CD4-positive, alpha-beta memory T cell (primary cell): ENCODE measurements around the gene C16orf89. TPM values are rescaled to one million over a fixed set of nuclear protein-coding genes. Genes with fewer than 3 reads are reported as not detected.
"Not testable (repeated sequence)": the region's sequence is repeated elsewhere in the genome, so short reads cannot be mapped to it uniquely, and the experiment has no call there.

Experiments used
- CTCF ChIA-PET: fragments of 350-600 bp; sonication (Branson Sonifier 250); formaldehyde crosslinking; loops from one replicate; lab custom pipeline; 2021; ENCODE audit warnings: inconsistent platforms; ENCODE audit not compliant: partially characterized antibody; lab: Charles Lee
- POLR2A ChIA-PET: fragments of 350-600 bp; sonication (Branson Sonifier 250); formaldehyde crosslinking; loops from one replicate; lab custom pipeline; 2021; ENCODE audit not compliant: partially characterized antibody; lab: Charles Lee
- DNase-seq, 5 donors: peaks; one replicate each; pipeline versions ENCODE4 v3.0.0 to v3.0.0-alpha.2; 2020 to 2022; ENCODE audit warnings: mixed read lengths in 1 of 5
- H3K27ac ChIP-seq: one replicate; pipeline ENCODE4 v1.7.0; 2013; ENCODE audit warnings: low read depth, low read length
- H3K27me3 ChIP-seq: 2 replicates; pipeline ENCODE4 v1.7.0; 2013; ENCODE audit warnings: mild to moderate bottlenecking, low read length, moderate library complexity; ENCODE audit not compliant: insufficient read depth
- H3K36me3 ChIP-seq: 2 replicates; pipeline ENCODE4 v1.7.0; 2013; ENCODE audit warnings: mild to moderate bottlenecking, low read length, moderate library complexity; ENCODE audit not compliant: insufficient read depth
- H3K4me1 ChIP-seq: 2 replicates; pipeline ENCODE4 v1.7.0; 2013; ENCODE audit warnings: mild to moderate bottlenecking, low read length, moderate library complexity; ENCODE audit not compliant: insufficient read depth
- H3K4me3 ChIP-seq, 2 donors: one replicate each; pipeline ENCODE4 v1.7.0; 2013; ENCODE audit warnings: low read length in 2 of 2, mild to moderate bottlenecking in 1 of 2
- H3K9me3 ChIP-seq, 2 donors: one replicate each; pipeline ENCODE4 v1.7.0; 2013; ENCODE audit warnings: low read length in 2 of 2, control low read depth in 1 of 2; ENCODE audit not compliant: control insufficient read depth in 1 of 2
- H3K27ac Mint-ChIP-seq, 7 donors: one replicate each; pipeline ENCODE4 v1.8.0; 2020 to 2021; ENCODE audit warnings: mixed read lengths in 7 of 7, mild to moderate bottlenecking in 6 of 7, inconsistent platforms in 3 of 7, moderate library complexity in 3 of 7
- H3K27me3 Mint-ChIP-seq, 2 donors: one replicate each; pipeline ENCODE4 v1.8.0; 2020 to 2021; ENCODE audit warnings: mixed read lengths in 2 of 2
- H3K36me3 Mint-ChIP-seq, 2 donors: one replicate each; pipeline ENCODE4 v1.8.0; 2020 to 2021; ENCODE audit warnings: mixed read lengths in 2 of 2, inconsistent platforms in 1 of 2, mild to moderate bottlenecking in 1 of 2
- H3K4me1 Mint-ChIP-seq, 4 donors: one replicate each; pipeline ENCODE4 v1.8.0; 2020 to 2021; ENCODE audit warnings: mixed read lengths in 4 of 4, mild to moderate bottlenecking in 1 of 4
- H3K4me3 Mint-ChIP-seq, 8 donors: one replicate each; pipeline ENCODE4 v1.8.0; 2020 to 2021; ENCODE audit warnings: mixed read lengths in 8 of 8, mild to moderate bottlenecking in 7 of 8, moderate library complexity in 6 of 8, inconsistent platforms in 3 of 8
- H3K9me3 Mint-ChIP-seq, 8 donors: one replicate each; pipeline ENCODE4 v1.8.0; 2020 to 2021; ENCODE audit warnings: mixed read lengths in 8 of 8, mild to moderate bottlenecking in 5 of 8, inconsistent platforms in 3 of 8, moderate library complexity in 1 of 8
- intact Hi-C: fragments of 100-400 bp; cut with micrococcal nuclease; formaldehyde crosslinking; loops from one replicate; pipeline ENCODE4 v1.15.1; 2023
- polyA plus RNA-seq, 2 donors: library from polyadenylated mRNA; unstranded; fragments of 300-500 nt; fragmentation: Illumina TruSeq; gene quantifications; one replicate each; pipeline ENCODE4 v1.2.3, GENCODE V29; 2021
- total RNA-seq, 2 experiments: library from RNA; stranded (reverse); gene quantifications; one replicate each; pipeline ENCODE4 v1.2.3, GENCODE V29; 2021

Gene C16orf89
- total RNA-seq (not detected), polyA plus RNA-seq (not detected)

- H3K9me3 ChIP-seq, result no peaks in the 10 kb centered on the region
- Mint-ChIP-seq H3K9me3 (no peaks in the 10 kb centered on the region), H3K4me3 (no peak within 1 kb of the TSS), H3K27ac (no peak within 1 kb of the TSS), H3K36me3 (no peaks in the 10 kb centered on the region), H3K4me1 (peaks cover under 1 to 2% (median under 1%) of the 10 kb centered on the region in 4 donors), H3K27me3 (peaks cover 0 to 5% of the 10 kb centered on the region in 2 donors)
- H3K36me3 ChIP-seq, result no peaks in the 10 kb centered on the region
- no peak within 1 kb of the TSS for H3K4me3 ChIP-seq
- intact Hi-C loops, result no loop called here
- no peak for DNase-seq
- POLR2A ChIA-PET, result no interaction called here
- H3K27me3 ChIP-seq, result no peaks in the 10 kb centered on the region
- H3K4me1 ChIP-seq, result no peaks in the 10 kb centered on the region
- CTCF ChIA-PET, result no interaction called here
- no peak within 1 kb of the TSS for H3K27ac ChIP-seq
Observed at GRCh38 chr16:5065813-5066212, at the start of gene C16orf89. Gene C16orf89, minus strand, starts transcription at chr16:5065956. Its CDS starts 48 bp downstream, at chr16:5065908.

- intact Hi-C loops, H3K36me3 ChIP-seq, H3K4me1 ChIP-seq, H3K36me3 Mint-ChIP-seq, CTCF ChIA-PET, POLR2A ChIA-PET, H3K4me3 Mint-ChIP-seq, H3K27me3 ChIP-seq, H3K9me3 ChIP-seq, H3K4me3 ChIP-seq, H3K27ac ChIP-seq, H3K9me3 Mint-ChIP-seq, H3K27me3 Mint-ChIP-seq, DNase-seq, H3K4me1 Mint-ChIP-seq: not testable (repeated sequence)
- H3K27ac Mint-ChIP-seq, result peak overlapping the region in 1 of 7 donors; percentile 32
Observed at GRCh38 chr16:5110933-5111332, 45.2 kb upstream of the C16orf89 start.

- DNase-seq, result no peak
- H3K27me3 ChIP-seq, result no peaks in the 10 kb centered on the region
- POLR2A ChIA-PET, result no interaction called here
- no peaks in the 10 kb centered on the region for H3K36me3 Mint-ChIP-seq
- H3K4me3 Mint-ChIP-seq, result no peak overlapping the region
- intact Hi-C loops, result no loop called here
- CTCF ChIA-PET, result no interaction called here
- no peaks in the 10 kb centered on the region for H3K4me1 ChIP-seq
- no peaks in the 10 kb centered on the region for H3K36me3 ChIP-seq
- no peaks in the 10 kb centered on the region for H3K4me1 Mint-ChIP-seq
- H3K9me3 ChIP-seq, result no peaks in the 10 kb centered on the region
- no peak overlapping the region for H3K27ac Mint-ChIP-seq
- peaks cover 0 to 6% of the 10 kb centered on the region in 2 donors for H3K27me3 Mint-ChIP-seq
- H3K27ac ChIP-seq, result no peak overlapping the region
- no peak overlapping the region for H3K4me3 ChIP-seq
- no peaks in the 10 kb centered on the region for H3K9me3 Mint-ChIP-seq
Observed at GRCh38 chr16:5108505-5109158, 42.9 kb upstream of the C16orf89 start.

- H3K27me3 ChIP-seq, POLR2A ChIA-PET, H3K4me1 ChIP-seq, CTCF ChIA-PET, H3K36me3 ChIP-seq, H3K9me3 Mint-ChIP-seq, H3K27ac Mint-ChIP-seq, H3K4me3 Mint-ChIP-seq, H3K4me1 Mint-ChIP-seq, H3K27me3 Mint-ChIP-seq, H3K9me3 ChIP-seq, H3K27ac ChIP-seq, intact Hi-C loops, H3K4me3 ChIP-seq, DNase-seq, H3K36me3 Mint-ChIP-seq: not testable (repeated sequence)
Observed at GRCh38 chr16:5105039-5105438, 39.3 kb upstream of the C16orf89 start.

GRCh38 chr16:5103296-5104032, 37.7 kb upstream of the C16orf89 start:
- intact Hi-C loops, H3K36me3 ChIP-seq, H3K4me3 ChIP-seq, POLR2A ChIA-PET, H3K4me1 ChIP-seq, DNase-seq, H3K9me3 Mint-ChIP-seq, H3K27me3 Mint-ChIP-seq, H3K4me1 Mint-ChIP-seq, H3K27ac ChIP-seq, H3K27me3 ChIP-seq, H3K9me3 ChIP-seq, CTCF ChIA-PET, H3K36me3 Mint-ChIP-seq, H3K27ac Mint-ChIP-seq, H3K4me3 Mint-ChIP-seq: not testable (repeated sequence)

- H3K36me3 Mint-ChIP-seq, H3K27ac ChIP-seq, H3K4me1 ChIP-seq, H3K27me3 Mint-ChIP-seq, H3K4me3 ChIP-seq, CTCF ChIA-PET, H3K27me3 ChIP-seq, intact Hi-C loops, H3K36me3 ChIP-seq, DNase-seq, H3K9me3 ChIP-seq, H3K9me3 Mint-ChIP-seq: not testable (repeated sequence)
- POLR2A ChIA-PET, result interaction anchor here (1.6 to 1.9 kb wide), 2 partner anchors 27 to 365 kb away, joined by 5 to 15 read pairs; partner anchors contain the start of genes ALG1, ANKS3 and DNAAF8
- H3K27ac Mint-ChIP-seq, result peak overlapping the region in 6 of 7 donors; percentile 83 to 99 (median 86)
- peaks cover 8 to 24% (median 12%) of the 10 kb centered on the region in 4 donors for H3K4me1 Mint-ChIP-seq
- peak overlapping the region; percentile 83 to 97 (median 95) for H3K4me3 Mint-ChIP-seq
Observed at GRCh38 chr16:5099174-5099573, 33.4 kb upstream of the C16orf89 start.

- H3K36me3 Mint-ChIP-seq, H3K27me3 Mint-ChIP-seq, H3K9me3 ChIP-seq, H3K9me3 Mint-ChIP-seq, H3K4me1 ChIP-seq, H3K36me3 ChIP-seq, intact Hi-C loops, H3K27me3 ChIP-seq: not testable (repeated sequence)
- H3K4me1 Mint-ChIP-seq, result peaks cover 8 to 24% (median 12%) of the 10 kb centered on the region in 4 donors
- Histone ChIP-seq H3K4me3 (peak overlapping the region in 1 of 2 donors; percentile 51), H3K27ac (peak overlapping the region; percentile 56)
- H3K4me3 Mint-ChIP-seq, result peak overlapping the region; percentile 92 to 97 (median 96)
- ChIA-PET CTCF (interaction anchor here (0.6 kb wide), 1 partner anchor 16 kb away, joined by 4 read pairs; no protein-coding TSS in a partner anchor), POLR2A (interaction anchor here (0.8 to 1.9 kb wide), 4 partner anchors 27 to 364 kb away, joined by 5 to 15 read pairs (median 8); partner anchors contain the start of genes ALG1, ANKS3, DNAAF8 and GLYR1)
- H3K27ac Mint-ChIP-seq, result peak overlapping the region; percentile 87 to 99 (median 99)
- peak; percentile 73 to 98 (median 98) for DNase-seq
Observed at GRCh38 chr16:5098221-5099159, 32.7 kb upstream of the C16orf89 start.
